ENCODE data around the gene SHISA9.

DNA sequence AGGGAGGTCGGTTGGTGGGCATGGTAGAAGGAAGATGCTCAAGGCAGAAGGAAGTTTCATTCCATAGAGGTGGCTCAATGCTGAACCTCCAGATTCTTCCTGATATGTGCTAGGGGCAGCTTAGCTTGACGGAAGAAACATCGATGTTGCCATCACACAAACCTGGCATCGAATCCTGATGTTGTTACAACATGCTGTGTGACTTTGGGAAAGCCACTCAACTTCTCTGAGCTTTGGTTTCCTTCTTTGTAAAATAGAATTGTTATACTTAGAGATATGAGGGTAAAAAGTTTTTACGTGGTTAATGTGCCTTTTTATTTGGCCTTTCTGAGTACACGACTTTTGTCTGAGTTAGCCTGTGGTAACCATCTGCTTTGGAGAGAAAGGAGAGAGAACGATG, 287.9 kb downstream of the SHISA9 start:
- TF ChIP-seq, protein P1, sequence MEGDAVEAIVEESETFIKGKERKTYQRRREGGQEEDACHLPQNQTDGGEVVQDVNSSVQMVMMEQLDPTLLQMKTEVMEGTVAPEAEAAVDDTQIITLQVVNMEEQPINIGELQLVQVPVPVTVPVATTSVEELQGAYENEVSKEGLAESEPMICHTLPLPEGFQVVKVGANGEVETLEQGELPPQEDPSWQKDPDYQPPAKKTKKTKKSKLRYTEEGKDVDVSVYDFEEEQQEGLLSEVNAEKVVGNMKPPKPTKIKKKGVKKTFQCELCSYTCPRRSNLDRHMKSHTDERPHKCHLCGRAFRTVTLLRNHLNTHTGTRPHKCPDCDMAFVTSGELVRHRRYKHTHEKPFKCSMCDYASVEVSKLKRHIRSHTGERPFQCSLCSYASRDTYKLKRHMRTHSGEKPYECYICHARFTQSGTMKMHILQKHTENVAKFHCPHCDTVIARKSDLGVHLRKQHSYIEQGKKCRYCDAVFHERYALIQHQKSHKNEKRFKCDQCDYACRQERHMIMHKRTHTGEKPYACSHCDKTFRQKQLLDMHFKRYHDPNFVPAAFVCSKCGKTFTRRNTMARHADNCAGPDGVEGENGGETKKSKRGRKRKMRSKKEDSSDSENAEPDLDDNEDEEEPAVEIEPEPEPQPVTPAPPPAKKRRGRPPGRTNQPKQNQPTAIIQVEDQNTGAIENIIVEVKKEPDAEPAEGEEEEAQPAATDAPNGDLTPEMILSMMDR (IDR thresholded peaks at IDR 0.05): no peak
- TF ChIP-seq ZFX (IDR thresholded peaks at IDR 0.05; ENCODE audit: borderline replicate concordance): no peak

All from 22Rv1 (cell line).